Dendritic cell treated with granulocyte-macrophage colony-stimulating factor and Interleukin-4, amounts not matched to agents 40 ng/mL and 50 ng/mL, for 4 days (primary cell): ENCODE data around the gene PKD1L1.

Experiments
- H3K27ac Mint-ChIP-seq: one replicate; pipeline ENCODE4 v1.8.0; 2022; ENCODE audit warnings: mild to moderate bottlenecking, mixed read lengths
- H3K27me3 Mint-ChIP-seq: one replicate; pipeline ENCODE4 v1.8.0; 2022; ENCODE audit warnings: mild to moderate bottlenecking, mixed read lengths
- H3K36me3 Mint-ChIP-seq: one replicate; pipeline ENCODE4 v1.8.0; 2022; ENCODE audit warnings: low read depth, mixed read lengths
- H3K4me1 Mint-ChIP-seq: one replicate; pipeline ENCODE4 v1.8.0; 2022; ENCODE audit warnings: low read depth, mixed read lengths
- H3K4me3 Mint-ChIP-seq: one replicate; pipeline ENCODE4 v1.8.0; 2022; ENCODE audit warnings: mild to moderate bottlenecking, moderate library complexity, mixed read lengths
- H3K9me3 Mint-ChIP-seq: one replicate; pipeline ENCODE4 v1.8.0; 2022; ENCODE audit warnings: mixed read lengths
- intact Hi-C: fragments of 100-400 bp; cut with micrococcal nuclease; formaldehyde crosslinking; loops from one replicate; pipeline ENCODE4 v1.15.0; 2022

Gene PKD1L1

GRCh38 chr7:47744883-47745282 is 203.4 kb downstream of the PKD1L1 start:
- H3K27me3 Mint-ChIP-seq: peaks cover 18% of the 10 kb centered on the region

GRCh38 chr7:47743965-47744591 is 204.2 kb downstream of the PKD1L1 start:
- H3K27ac Mint-ChIP-seq: no peak overlapping the region
- H3K27me3 Mint-ChIP-seq: peaks cover 18% of the 10 kb centered on the region
- no peaks in the 10 kb centered on the region for H3K9me3 Mint-ChIP-seq
- H3K36me3 Mint-ChIP-seq: no peaks in the 10 kb centered on the region
- intact Hi-C loops: no loop called here
- H3K4me1 Mint-ChIP-seq: no peaks in the 10 kb centered on the region
- H3K4me3 Mint-ChIP-seq: no peak overlapping the region

More at GRCh38 chr7:47744883-47745282, 203.4 kb downstream of the PKD1L1 start:
- Mint-ChIP-seq H3K27ac (no peak overlapping the region), H3K9me3 (no peaks in the 10 kb centered on the region), H3K4me3 (no peak overlapping the region), H3K4me1 (no peaks in the 10 kb centered on the region), H3K36me3 (no peaks in the 10 kb centered on the region)
- intact Hi-C loops: no loop called here

- H3K9me3 Mint-ChIP-seq: no peaks in the 10 kb centered on the region
- intact Hi-C loops: no loop called here
- no peak overlapping the region for H3K4me3 Mint-ChIP-seq
- H3K4me1 Mint-ChIP-seq: no peaks in the 10 kb centered on the region
- no peak overlapping the region for H3K27ac Mint-ChIP-seq
- H3K27me3 Mint-ChIP-seq: peaks cover 18% of the 10 kb centered on the region
- no peaks in the 10 kb centered on the region for H3K36me3 Mint-ChIP-seq
Measured at GRCh38 chr7:47741984-47742383, 206.3 kb downstream of the PKD1L1 start.

GRCh38 chr7:47739891-47740290 is 208.4 kb downstream of the PKD1L1 start:
- no peak overlapping the region for H3K27ac Mint-ChIP-seq
- H3K9me3 Mint-ChIP-seq: no peaks in the 10 kb centered on the region
- H3K4me3 Mint-ChIP-seq: no peak overlapping the region
- H3K27me3 Mint-ChIP-seq: peaks cover 19% of the 10 kb centered on the region
- intact Hi-C loops: no loop called here
- H3K36me3 Mint-ChIP-seq: no peaks in the 10 kb centered on the region
- H3K4me1 Mint-ChIP-seq: no peaks in the 10 kb centered on the region

- intact Hi-C loops: no loop called here
- Mint-ChIP-seq H3K27ac (no peak overlapping the region), H3K4me3 (no peak overlapping the region), H3K4me1 (no peaks in the 10 kb centered on the region), H3K36me3 (no peaks in the 10 kb centered on the region), H3K27me3 (peaks cover 17% of the 10 kb centered on the region), H3K9me3 (no peaks in the 10 kb centered on the region)
Measured at GRCh38 chr7:47739301-47739875, 208.9 kb downstream of the PKD1L1 start.

GRCh38 chr7:47738563-47739166 is 209.6 kb downstream of the PKD1L1 start:
- H3K4me1 Mint-ChIP-seq: no peaks in the 10 kb centered on the region
- no peak overlapping the region for H3K4me3 Mint-ChIP-seq
- H3K27me3 Mint-ChIP-seq: peaks cover 11% of the 10 kb centered on the region
- no peak overlapping the region for H3K27ac Mint-ChIP-seq
- intact Hi-C loops: no loop called here
- no peaks in the 10 kb centered on the region for H3K36me3 Mint-ChIP-seq
- no peaks in the 10 kb centered on the region for H3K9me3 Mint-ChIP-seq

GRCh38 chr7:47737601-47738000 is 210.7 kb downstream of the PKD1L1 start:
- Mint-ChIP-seq H3K9me3 (no peaks in the 10 kb centered on the region), H3K36me3 (no peaks in the 10 kb centered on the region), H3K27ac (no peak overlapping the region), H3K27me3 (peaks cover 8% of the 10 kb centered on the region), H3K4me1 (no peaks in the 10 kb centered on the region), H3K4me3 (no peak overlapping the region)
- intact Hi-C loops: no loop called here

GRCh38 chr7:47735431-47736345 is 212.6 kb downstream of the PKD1L1 start:
- Mint-ChIP-seq H3K9me3 (no peaks in the 10 kb centered on the region), H3K4me3 (no peak overlapping the region), H3K27me3 (peaks cover 15% of the 10 kb centered on the region), H3K4me1 (no peaks in the 10 kb centered on the region), H3K36me3 (no peaks in the 10 kb centered on the region), H3K27ac (no peak overlapping the region)
- intact Hi-C loops: no loop called here

GRCh38 chr7:47734949-47735291 is 213.3 kb downstream of the PKD1L1 start:
- Mint-ChIP-seq H3K4me1 (no peaks in the 10 kb centered on the region), H3K27me3 (peaks cover 15% of the 10 kb centered on the region), H3K36me3 (no peaks in the 10 kb centered on the region), H3K9me3 (no peaks in the 10 kb centered on the region), H3K27ac (no peak overlapping the region), H3K4me3 (no peak overlapping the region)
- intact Hi-C loops: no loop called here

- H3K4me3 Mint-ChIP-seq: no peak overlapping the region
- no peaks in the 10 kb centered on the region for H3K9me3 Mint-ChIP-seq
- H3K27ac Mint-ChIP-seq: no peak overlapping the region
- intact Hi-C loops: no loop called here
- no peaks in the 10 kb centered on the region for H3K4me1 Mint-ChIP-seq
- peaks cover 15% of the 10 kb centered on the region for H3K27me3 Mint-ChIP-seq
- H3K36me3 Mint-ChIP-seq: no peaks in the 10 kb centered on the region
Measured at GRCh38 chr7:47734287-47734948, 213.8 kb downstream of the PKD1L1 start.

GRCh38 chr7:47730142-47730541 is 218.1 kb downstream of the PKD1L1 start:
- Mint-ChIP-seq H3K4me3 (no peak overlapping the region), H3K27ac (no peak overlapping the region), H3K4me1 (peaks cover 7% of the 10 kb centered on the region), H3K36me3 (no peaks in the 10 kb centered on the region), H3K27me3 (peaks cover 10% of the 10 kb centered on the region), H3K9me3 (no peaks in the 10 kb centered on the region)
- intact Hi-C loops: no loop called here

- H3K27ac Mint-ChIP-seq: no peak overlapping the region
- H3K4me1 Mint-ChIP-seq: peaks cover 7% of the 10 kb centered on the region
- intact Hi-C loops: no loop called here
- H3K27me3 Mint-ChIP-seq: no peaks in the 10 kb centered on the region
- no peaks in the 10 kb centered on the region for H3K36me3 Mint-ChIP-seq
- no peaks in the 10 kb centered on the region for H3K9me3 Mint-ChIP-seq
- H3K4me3 Mint-ChIP-seq: no peak overlapping the region
Measured at GRCh38 chr7:47726047-47726726, 222.1 kb downstream of the PKD1L1 start.

- H3K27me3 Mint-ChIP-seq: no peaks in the 10 kb centered on the region
- H3K4me3 Mint-ChIP-seq: no peak overlapping the region
- peaks cover 7% of the 10 kb centered on the region for H3K4me1 Mint-ChIP-seq
- H3K27ac Mint-ChIP-seq: no peak overlapping the region
- no peaks in the 10 kb centered on the region for H3K36me3 Mint-ChIP-seq
- intact Hi-C loops: no loop called here
- no peaks in the 10 kb centered on the region for H3K9me3 Mint-ChIP-seq
Measured at GRCh38 chr7:47725031-47725780, 223.1 kb downstream of the PKD1L1 start.
